HG02678 (cell line): ENCODE data around the gene GRM8.

Experiments
- ATAC-seq: cut with Tn5 transposase; IDR thresholded peaks from one replicate; pipeline ENCODE4 v1.9.1; 2021; ENCODE audit warnings: mild to moderate bottlenecking, moderate library complexity; ENCODE audit not compliant: unreplicated experiment

GRM8 gene

DNA sequence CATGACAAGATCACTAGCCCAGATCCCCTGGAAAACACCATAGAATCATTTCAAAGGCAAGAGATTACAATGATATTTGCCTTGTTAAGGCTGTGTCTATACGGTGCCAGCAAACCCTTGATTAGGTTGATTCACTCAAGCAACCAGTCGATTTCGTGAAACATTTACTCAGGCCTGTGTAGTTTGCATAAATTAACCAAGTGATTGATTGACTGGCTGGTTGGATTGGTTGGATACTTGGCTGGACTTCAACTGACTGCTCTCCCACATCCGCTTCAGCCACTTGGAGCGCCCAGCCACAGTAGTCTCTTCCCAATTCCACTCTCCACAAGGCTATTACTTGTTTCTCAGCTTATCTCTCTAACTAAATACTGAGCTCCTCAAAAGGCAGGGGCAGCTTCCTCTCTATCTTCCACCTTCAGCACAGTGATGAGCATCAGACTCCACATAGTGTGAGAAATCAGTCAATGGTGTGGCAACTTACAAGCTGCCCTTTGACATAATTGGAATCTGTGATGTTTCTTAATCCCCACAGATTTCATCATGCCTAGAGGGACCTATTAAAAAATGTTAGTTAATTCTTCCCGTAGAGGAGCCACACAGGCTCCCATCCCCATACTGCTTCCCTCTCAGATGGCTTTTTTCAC is 217.4 kb downstream of the GRM8 start:
- ATAC-seq: no peak

DNA sequence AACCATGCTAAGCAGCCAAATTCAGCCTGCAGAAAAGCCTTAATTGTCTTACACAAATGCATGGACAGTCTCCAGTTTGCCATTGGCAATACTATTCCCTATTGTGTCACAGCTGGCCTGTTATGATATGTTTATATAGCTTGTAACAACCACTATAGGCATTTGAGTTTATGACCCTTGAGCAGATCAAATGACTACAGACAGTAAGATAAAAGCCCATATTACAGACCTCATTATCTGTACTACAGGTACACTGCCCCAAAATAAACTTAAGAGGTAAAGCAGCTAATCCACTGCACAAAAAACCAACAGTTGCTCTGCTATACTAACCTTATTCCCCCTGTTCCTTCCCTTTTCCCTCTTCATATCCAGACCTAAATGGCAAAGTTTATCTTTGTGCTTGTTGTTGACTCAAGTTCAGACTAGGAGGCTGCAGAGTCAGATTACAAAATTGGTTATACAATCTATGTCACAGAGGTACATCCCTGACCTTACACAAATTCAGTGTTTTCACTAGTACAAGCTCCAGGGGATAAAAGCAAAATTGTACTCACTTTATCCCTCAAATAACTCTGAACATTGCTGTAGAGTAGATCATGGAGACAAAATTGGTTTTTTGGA is 218.4 kb downstream of the GRM8 start:
- ATAC-seq: no peak

DNA sequence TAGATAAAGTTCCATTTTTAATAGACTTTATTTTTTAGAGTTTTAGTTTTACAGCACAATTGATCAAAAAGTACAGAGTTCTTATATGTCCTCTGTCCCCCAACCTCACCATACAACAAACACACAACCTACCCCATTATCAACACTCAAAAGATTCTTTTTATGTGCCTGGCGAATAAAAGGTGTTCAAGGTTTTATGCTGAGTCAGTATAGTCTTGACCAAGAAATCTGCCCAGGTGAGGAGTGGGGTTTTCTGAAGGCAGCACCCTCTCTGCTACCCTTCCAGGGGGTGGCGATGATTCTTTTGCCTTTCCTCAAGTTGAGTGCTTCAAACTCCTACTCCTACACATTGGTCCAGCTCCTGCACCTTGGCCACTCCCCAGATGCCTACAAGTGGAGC is 222.9 kb downstream of the GRM8 start:
- no peak for ATAC-seq

DNA sequence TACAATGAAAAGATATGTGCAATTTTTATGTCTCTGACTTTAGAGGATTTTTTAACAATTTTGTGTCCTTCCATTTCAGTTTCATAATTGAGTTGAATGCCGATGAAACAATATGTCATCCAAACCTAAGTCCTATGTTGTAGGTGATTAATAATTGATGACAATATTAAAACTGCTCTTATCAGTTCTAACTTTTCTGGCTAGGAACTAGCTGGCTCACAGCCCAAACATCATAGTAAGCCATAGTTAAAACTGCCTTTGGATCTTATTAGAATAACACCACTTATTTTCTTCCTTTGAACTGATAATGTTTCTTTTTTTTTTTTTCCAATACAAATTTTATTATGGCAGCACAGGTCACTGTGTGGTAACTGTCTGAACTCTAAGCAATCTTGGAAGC is 230.9 kb downstream of the GRM8 start:
- ATAC-seq: no peak

DNA sequence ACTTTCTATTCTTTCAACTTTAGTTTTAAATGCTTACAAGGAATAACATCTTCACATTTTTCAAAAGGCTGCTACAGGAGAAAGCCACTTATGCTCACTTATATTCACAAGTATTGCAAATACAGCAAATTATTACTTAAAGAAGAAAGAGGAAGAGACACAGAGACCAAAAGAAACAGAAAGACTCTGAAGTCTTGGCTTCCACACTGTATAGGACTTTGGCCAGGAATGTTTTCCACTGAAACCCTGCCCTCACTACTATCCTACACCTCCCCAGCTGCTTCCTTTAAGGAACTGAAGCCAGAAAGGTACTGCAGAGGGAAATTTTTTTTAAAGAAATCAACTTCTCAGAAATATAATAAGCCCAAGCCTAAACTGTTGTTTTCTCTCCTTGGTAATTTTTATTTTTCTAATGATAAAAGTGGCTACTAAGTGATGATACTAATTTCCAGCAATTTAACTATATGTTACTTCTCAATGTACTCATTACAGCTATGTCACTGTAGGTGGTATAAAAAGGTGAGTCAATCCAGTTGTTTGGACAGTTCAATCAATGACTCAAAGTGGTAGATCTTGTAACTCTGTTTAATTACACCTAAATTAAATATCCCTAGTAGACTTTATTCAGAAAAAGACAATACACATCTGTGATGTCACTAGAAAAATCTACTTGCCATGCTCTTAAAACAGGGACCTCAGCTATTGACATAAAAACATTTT is 231.6 kb downstream of the GRM8 start:
- no peak for ATAC-seq

DNA sequence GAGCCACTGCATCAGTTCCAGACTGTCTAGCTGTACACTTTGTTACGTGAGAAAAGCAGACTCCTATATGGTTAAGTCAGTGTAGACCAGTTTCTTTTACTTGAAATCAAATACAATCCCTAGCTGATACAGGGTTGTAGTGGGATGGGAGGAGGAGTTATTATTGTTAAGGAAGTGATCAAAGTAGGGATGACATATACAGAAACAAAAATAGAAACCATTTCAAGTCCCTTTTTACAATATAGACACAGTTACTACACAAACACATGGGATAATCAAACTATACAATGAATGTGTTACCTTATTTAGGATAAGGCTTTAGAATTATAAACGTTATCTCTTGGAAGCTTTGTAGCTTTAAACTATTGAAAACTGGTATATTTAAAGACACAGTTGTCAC is 233.9 kb downstream of the GRM8 start:
- ATAC-seq: no peak

DNA sequence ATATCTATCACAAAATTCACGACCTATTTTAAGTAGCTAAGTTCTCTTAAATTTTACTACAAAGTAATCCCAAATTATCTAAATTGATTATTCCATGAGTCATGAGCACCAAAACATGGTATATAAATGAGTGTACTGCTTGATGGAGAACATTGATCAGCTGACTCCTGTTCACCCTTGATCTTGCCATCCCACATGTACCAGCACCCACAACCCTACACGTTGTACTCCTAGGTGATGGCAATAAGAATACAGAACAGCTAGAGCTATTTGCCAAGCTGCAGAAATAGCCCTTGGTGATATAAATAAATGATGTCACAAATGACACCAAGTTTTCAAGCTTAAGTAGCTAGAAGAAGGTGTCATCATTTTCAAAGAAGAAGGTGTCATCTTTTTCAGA is 235.5 kb downstream of the GRM8 start:
- ATAC-seq: no peak

DNA sequence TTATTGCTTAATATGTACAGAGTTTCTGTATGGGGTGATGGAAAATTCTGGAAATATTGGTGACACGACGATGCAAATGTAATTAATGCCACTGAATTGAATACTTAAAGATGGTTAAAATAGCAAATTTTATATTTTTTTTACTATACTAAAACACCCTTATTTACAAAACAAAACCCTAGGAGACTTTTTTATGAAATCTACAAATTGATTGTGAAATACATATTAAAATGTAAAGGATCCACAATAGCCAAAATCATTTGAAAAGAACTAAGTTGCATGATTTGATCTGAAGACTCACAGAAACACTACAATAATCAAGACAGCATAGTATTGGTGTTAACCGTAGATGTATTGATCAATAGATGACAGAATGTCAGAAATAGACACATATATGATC is 252.0 kb downstream of the GRM8 start:
- ATAC-seq: no peak

DNA sequence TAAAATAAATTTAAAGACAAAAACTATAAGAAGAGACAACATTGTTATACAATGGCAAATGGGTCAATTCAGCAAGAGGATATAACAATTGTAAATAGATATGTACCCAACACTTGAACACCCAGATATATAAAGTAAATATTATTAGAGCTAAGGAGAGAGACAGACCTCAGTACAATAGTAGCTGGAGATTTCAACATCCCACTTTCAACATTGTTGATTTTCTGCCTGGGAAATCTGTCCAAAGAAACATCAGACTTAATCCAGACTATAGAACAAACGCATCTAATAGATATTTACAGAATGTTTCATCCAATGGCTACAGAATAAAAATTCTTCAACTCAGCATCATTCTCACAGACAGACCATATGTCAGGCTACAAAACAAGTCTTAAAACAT is 256.1 kb downstream of the GRM8 start:
- ATAC-seq: no peak

DNA sequence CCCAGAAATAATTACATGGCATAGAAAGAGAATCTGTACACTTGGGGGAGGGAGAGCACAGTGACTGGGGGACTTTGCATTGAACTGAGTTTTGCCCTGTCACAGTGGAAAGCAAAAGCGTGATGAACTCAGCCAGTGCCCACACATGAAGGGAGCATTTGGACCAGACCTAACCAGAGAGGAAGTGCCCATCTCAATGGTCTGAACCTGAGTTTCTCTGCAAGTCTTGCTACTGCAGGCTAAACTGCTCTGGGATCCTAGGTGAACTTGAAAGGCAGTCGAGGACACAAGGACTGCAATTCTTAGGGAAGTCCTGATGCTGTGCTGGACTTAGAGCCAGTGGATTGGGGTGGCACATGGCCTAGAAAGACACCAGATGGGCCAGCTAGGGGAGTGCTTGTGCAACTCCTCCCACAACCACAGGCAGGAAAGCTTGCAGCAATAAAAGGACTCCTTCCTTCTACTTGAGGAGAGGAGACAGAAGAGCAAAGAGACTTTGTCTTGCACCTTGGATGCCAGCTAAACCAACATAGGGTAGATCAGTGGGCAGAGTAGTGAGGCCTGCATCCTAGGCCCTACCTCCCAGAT is 259.0 kb downstream of the GRM8 start:
- no peak for ATAC-seq

DNA sequence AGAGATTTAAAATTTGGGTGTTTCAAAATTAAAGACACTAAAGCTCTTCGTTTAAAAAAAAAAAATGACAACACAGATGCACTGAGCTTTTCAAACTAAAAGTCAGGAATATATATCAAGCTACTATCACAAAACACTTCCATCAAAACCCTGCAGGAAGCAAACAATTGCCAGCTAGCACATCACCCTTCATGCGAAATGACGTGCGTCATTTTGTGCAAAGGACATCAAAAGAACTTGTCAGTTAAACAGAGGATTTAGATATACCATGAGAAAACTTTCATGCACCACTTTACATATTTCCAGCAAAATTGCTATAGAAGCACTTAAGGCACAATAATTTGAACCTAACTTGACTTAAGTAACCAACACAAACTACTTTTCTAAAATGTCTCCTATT is 264.7 kb downstream of the GRM8 start:
- no peak for ATAC-seq

DNA sequence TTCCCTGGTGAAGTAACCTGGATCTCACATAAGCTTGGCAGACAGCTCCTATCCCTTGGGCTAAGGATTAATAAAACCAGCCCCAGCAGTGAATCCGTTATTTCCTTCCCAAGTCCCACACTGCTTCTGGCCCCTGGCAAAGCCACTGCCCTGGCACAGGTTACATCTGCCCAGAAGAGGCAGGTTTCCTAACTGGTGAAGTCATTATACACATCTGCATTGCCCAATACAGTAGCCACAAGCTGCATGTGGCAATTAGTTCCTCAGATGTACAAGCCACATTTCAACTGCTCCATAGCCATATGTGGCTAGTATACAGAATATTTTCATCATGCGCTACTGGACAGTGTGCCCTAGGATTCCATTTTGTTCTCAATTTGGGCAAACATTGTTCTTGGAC is 273.0 kb downstream of the GRM8 start:
- ATAC-seq: no peak

DNA sequence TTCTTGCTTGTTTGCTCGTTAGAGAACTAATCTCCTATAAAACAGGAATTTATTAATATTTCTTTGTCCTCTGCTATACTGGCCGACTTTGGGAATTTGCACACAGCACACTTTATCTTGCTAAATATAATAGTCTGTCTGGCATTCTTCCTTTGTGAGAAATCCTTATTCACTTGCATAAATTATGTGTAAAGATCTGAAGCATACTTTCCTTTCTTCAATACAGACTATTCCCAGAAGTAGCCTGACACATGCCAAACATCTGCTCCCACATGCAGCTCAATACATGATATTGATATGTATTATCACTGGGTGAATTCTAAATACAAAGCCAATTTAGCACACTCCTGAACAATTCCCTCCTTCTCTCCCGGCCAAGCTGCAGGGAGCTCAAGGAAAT is 273.9 kb downstream of the GRM8 start:
- ATAC-seq: no peak

DNA sequence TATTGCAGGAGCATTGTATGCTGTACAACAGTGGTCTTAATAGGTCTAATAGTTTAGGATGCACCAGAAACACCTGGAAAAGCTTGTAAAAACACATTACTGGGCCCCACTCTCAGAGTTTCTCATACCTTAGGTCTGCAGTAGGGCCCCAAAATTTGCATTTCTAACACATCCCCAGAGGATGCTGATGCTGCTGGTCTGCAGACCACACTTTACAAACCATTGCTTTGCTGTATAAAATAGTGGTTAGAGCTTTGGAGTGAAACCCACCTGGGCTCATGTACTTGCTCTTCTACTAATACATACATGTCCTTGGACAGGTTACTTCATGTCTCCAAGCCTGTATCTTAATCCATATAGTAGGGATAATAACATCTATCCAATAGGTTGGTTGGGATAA is 279.7 kb downstream of the GRM8 start:
- ATAC-seq: no peak

DNA sequence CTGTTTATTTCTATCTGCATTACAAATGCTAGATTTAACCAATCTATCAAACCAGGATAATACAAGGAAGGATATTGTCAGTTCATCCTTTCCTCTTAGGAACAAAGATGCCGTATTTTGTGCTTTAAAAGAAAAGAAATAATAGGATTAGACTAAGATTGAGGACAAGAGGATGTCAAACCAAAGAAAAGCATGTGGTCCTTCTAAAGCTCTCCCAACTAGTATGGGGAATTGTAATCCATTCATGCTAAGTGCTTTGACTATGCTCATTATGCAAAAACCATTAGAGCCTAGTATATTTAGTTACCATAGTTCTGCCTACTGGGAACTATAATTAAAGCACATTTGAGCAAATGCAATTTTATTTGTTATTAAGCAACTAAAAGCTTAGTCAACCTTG is 280.2 kb downstream of the GRM8 start:
- ATAC-seq: no peak

DNA sequence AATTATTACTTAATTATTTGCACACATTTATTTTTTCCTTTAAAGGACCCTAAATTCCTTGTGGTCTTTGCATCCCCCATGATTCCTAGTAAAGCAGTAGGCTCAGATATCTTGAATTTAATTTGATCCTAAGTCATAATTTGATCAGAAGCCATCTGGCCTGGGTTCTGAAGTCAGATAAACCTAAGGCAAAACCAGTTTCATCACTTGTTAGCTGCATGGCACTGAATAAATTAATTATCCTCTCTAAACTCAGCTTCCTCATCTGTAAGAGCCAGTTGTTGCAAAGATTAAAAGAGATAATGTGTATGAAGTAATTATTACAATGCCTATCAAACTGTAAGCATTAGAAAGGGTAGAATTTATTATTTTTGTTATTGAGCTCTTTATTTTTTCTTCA is 293.1 kb downstream of the GRM8 start:
- no peak for ATAC-seq

DNA sequence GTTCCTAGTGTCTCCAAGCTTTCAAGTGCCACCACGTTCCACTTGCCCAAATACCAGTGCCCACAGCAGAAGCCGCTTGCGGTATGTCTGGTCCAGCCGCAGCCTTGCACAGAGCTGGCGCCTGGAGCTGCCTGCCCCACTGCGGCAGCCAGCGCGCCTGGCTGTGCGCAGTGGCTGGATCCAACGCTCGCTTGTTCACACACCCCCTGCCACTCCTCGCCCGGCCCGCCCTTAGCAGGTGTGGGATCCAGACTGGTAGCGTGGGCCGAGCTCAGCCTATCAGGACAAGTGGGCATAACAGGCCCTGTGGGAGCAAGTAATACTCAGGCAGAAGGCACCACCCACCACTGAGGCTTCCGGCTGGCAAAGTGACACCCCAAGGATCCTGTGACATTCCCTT is 294.4 kb downstream of the GRM8 start:
- no peak for ATAC-seq

DNA sequence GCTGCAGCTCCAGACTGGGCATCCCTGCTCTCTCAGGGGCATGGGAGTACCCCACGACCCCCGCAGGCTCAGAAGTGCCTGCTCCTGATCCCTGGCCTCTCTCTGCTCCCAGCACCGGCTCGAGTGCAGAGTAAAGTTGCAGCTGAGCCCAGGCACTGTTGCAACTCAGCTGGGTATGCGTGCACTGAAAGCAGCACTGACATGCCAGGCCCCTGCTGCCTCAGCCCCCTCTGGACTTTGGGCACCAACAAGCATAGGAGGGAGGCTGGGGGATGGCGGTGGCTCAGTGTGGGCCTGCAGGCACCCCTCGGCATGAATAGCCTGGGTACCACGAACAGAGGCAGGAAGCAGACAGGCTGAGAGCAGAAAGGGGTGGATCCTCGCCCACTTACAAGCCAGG is 295.3 kb downstream of the GRM8 start:
- no peak for ATAC-seq

DNA sequence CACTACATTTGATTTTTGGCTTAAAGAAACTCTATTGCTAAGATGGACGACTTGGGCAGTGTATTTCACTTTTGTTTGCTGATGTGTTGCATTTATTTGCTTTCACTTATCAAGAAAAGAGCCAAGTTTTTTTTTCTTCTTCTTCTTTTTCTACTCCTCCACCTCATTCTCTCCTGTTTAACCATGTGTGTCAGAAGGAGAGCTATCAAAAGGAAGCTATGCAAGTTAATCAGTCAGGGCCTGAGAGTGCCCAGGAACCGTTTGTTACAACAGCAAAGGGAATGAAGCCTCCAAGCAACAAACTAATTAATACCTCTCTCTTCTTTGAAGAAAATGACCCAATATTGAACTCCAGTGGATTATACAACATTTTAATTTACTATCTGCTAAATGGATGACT is 299.3 kb downstream of the GRM8 start:
- no peak for ATAC-seq

DNA sequence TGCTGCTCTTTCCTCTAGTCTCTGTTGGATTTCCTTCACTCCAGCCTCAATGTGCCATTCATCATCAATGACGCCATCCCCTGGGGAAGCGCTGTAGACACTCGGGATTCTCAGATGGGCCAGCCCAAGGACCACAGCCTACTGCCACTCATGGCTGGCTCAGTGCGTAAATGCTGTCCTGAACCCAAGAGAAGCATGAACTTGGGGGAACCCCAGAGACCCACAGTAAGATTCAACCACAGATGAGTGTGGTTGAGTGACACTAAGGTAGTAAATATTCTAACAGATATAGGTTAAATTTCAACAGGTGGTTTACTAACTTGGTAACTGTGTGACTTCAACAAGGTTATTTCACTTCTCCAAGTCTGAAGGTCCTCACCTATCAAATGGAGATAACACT is 304.1 kb downstream of the GRM8 start:
- peak; percentile 82 for ATAC-seq

DNA sequence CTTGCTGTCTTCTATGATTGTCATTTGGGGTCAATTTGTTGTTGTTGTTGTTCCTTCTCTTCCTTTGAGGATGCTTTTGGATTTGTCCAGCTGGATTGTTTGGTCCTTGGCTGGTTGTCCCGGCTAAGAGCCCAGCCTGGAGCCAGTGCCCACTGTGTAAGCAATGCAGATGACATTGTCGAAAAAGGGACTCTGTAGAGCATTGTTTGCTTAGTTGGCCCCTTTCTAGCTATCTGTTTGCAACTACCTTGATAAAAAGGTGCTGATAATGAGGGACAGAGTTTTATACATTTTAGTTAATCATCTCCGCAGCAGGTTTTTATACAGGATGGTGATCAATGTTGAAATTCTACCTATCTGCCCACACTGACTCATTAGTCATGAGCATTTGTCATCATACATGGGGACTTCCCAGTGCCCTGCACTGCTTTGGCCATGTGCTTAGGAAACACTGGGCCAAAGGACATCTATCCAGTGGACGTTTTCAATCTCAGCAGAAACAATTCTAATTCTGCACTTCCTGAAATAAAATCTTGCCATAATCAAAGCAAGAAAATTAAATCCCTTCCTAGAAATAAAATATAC is 311.9 kb downstream of the GRM8 start:
- ATAC-seq: no peak

DNA sequence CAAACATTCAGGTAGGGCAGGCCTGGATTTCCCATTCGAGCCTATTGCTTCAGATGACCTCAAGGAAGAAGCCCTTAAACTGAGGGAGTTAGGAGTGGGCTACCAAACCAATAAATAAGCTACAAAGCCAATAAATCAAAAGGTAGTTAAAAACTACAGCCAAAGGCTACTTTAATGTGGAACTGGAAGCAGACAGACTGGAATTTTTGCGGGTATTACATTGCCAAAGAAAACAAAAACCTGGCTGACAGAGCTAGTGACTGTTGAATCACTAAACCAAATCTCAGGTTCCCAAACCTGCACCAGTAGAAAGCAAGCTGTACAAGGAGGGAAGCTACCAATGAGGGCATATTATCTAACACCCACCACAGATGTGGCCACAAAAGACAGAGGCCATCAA is 315.6 kb downstream of the GRM8 start:
- ATAC-seq: no peak
